Stimulated activated naive B cell treated with anti-CD40 and anti-IgM and Interleukin-4, amounts not matched to agents 10 μg/mL and 1 μg/mL and 100 μg/mL, for 72 hours (primary cell): Measurements from ENCODE around the gene DNAJA3.

Experiments used
- ATAC-seq, 2 donors: fragments of 150-1000 bp; cut with Tn5 transposase; replicated peaks; 2 replicates each; pipeline ENCODE4 v1.10.0; 2021; ENCODE audit warnings: moderate library complexity in 1 of 2
- DNase-seq: peaks from one replicate; pipeline ENCODE4 v3.0.0; 2021
- H3K27ac Mint-ChIP-seq: one replicate; pipeline ENCODE4 v1.8.0; 2022; ENCODE audit warnings: mild to moderate bottlenecking, mixed read lengths
- H3K27me3 Mint-ChIP-seq, 2 donors: one replicate each; pipeline ENCODE4 v1.8.0; 2022; ENCODE audit warnings: mixed read lengths in 2 of 2
- H3K36me3 Mint-ChIP-seq, 2 donors: one replicate each; pipeline ENCODE4 v1.8.0; 2022; ENCODE audit warnings: mixed read lengths in 2 of 2, mild to moderate bottlenecking in 1 of 2
- H3K4me1 Mint-ChIP-seq, 2 donors: one replicate each; pipeline ENCODE4 v1.8.0; 2022; ENCODE audit warnings: mixed read lengths in 2 of 2, mild to moderate bottlenecking in 1 of 2
- H3K4me3 Mint-ChIP-seq, 2 donors: one replicate each; pipeline ENCODE4 v1.8.0; 2022; ENCODE audit warnings: mild to moderate bottlenecking in 2 of 2, mixed read lengths in 2 of 2, moderate library complexity in 1 of 2
- H3K9me3 Mint-ChIP-seq, 2 donors: one replicate each; pipeline ENCODE4 v1.8.0; 2022; ENCODE audit warnings: mixed read lengths in 2 of 2, mild to moderate bottlenecking in 1 of 2

DNAJA3 gene

GRCh38 chr16:4455081-4455480, 29.4 kb downstream of the DNAJA3 start:
- peaks cover 33 to 58% of the 10 kb centered on the region in 2 donors for H3K36me3 Mint-ChIP-seq
- no peaks in the 10 kb centered on the region for H3K27me3 Mint-ChIP-seq
- H3K4me3 Mint-ChIP-seq = no peak overlapping the region
- H3K27ac Mint-ChIP-seq = no peak overlapping the region
- ATAC-seq (no peak), DNase-seq (no peak)
- no peaks in the 10 kb centered on the region for H3K9me3 Mint-ChIP-seq
- H3K4me1 Mint-ChIP-seq = peaks cover 5 to 7% of the 10 kb centered on the region in 2 donors

GRCh38 chr16:4455951-4456350, 30.3 kb downstream of the DNAJA3 start:
- Mint-ChIP-seq H3K9me3 (no peaks in the 10 kb centered on the region), H3K4me3 (no peak overlapping the region), H3K27me3 (no peaks in the 10 kb centered on the region), H3K27ac (peak overlapping the region; percentile 14), H3K4me1 (peaks cover 7% of the 10 kb centered on the region in 2 donors), H3K36me3 (peaks cover 33 to 54% of the 10 kb centered on the region in 2 donors)
- ATAC-seq = no peak
- no peak for DNase-seq

- Mint-ChIP-seq H3K27me3 (no peaks in the 10 kb centered on the region), H3K4me3 (no peak overlapping the region), H3K9me3 (no peaks in the 10 kb centered on the region), H3K36me3 (peaks cover 32 to 47% of the 10 kb centered on the region in 2 donors), H3K4me1 (peaks cover 7 to 8% of the 10 kb centered on the region in 2 donors), H3K27ac (no peak overlapping the region)
- no peak for ATAC-seq
- no peak for DNase-seq
Measured at GRCh38 chr16:4460936-4461249, 35.2 kb downstream of the DNAJA3 start.

- DNase-seq = no peak
- Mint-ChIP-seq H3K36me3 (peaks cover 33 to 50% of the 10 kb centered on the region in 2 donors), H3K27me3 (no peaks in the 10 kb centered on the region), H3K9me3 (no peaks in the 10 kb centered on the region), H3K27ac (peak overlapping the region; percentile 20), H3K4me3 (no peak overlapping the region), H3K4me1 (peaks cover 5% of the 10 kb centered on the region in 2 donors)
- peak in 1 of 2 donors; percentile 31 for ATAC-seq
Measured at GRCh38 chr16:4461250-4462085, 35.8 kb downstream of the DNAJA3 start.

GRCh38 chr16:4463522-4464163, 38.0 kb downstream of the DNAJA3 start:
- H3K36me3 Mint-ChIP-seq = peaks cover 38 to 53% of the 10 kb centered on the region in 2 donors
- H3K27me3 Mint-ChIP-seq = no peaks in the 10 kb centered on the region
- H3K9me3 Mint-ChIP-seq = no peaks in the 10 kb centered on the region
- H3K4me1 Mint-ChIP-seq = peaks cover 3 to 5% of the 10 kb centered on the region in 2 donors
- ATAC-seq (no peak), DNase-seq (no peak)
- peak overlapping the region; percentile 57 for H3K27ac Mint-ChIP-seq
- H3K4me3 Mint-ChIP-seq = no peak overlapping the region

- H3K4me3 Mint-ChIP-seq = no peak overlapping the region
Measured at GRCh38 chr16:4465977-4466779, 40.5 kb downstream of the DNAJA3 start.

GRCh38 chr16:4467916-4468315, 42.2 kb downstream of the DNAJA3 start:
- Mint-ChIP-seq H3K9me3 (no peaks in the 10 kb centered on the region), H3K4me1 (peaks cover under 1 to 2% of the 10 kb centered on the region in 2 donors), H3K4me3 (no peak overlapping the region), H3K27ac (no peak overlapping the region), H3K36me3 (peaks cover 26 to 38% of the 10 kb centered on the region in 2 donors), H3K27me3 (no peaks in the 10 kb centered on the region)
- ATAC-seq = no peak
- no peak for DNase-seq

More at GRCh38 chr16:4465977-4466779, 40.5 kb downstream of the DNAJA3 start:
- Mint-ChIP-seq H3K9me3 (no peaks in the 10 kb centered on the region), H3K4me1 (peaks cover 0 to under 1% of the 10 kb centered on the region in 2 donors), H3K27ac (no peak overlapping the region), H3K27me3 (no peaks in the 10 kb centered on the region), H3K36me3 (peaks cover 27 to 39% of the 10 kb centered on the region in 2 donors)
- ATAC-seq (no peak), DNase-seq (no peak)

- H3K9me3 Mint-ChIP-seq = no peaks in the 10 kb centered on the region
- H3K27ac Mint-ChIP-seq = no peak overlapping the region
- no peak overlapping the region for H3K4me3 Mint-ChIP-seq
- no peak for DNase-seq
- peaks cover 24 to 31% of the 10 kb centered on the region in 2 donors for H3K36me3 Mint-ChIP-seq
- no peak for ATAC-seq
- peaks cover 3 to 5% of the 10 kb centered on the region in 2 donors for H3K4me1 Mint-ChIP-seq
- H3K27me3 Mint-ChIP-seq = no peaks in the 10 kb centered on the region
Measured at GRCh38 chr16:4468972-4469371, 43.3 kb downstream of the DNAJA3 start.

GRCh38 chr16:4471869-4472268, 46.2 kb downstream of the DNAJA3 start:
- no peak overlapping the region for H3K4me3 Mint-ChIP-seq
- H3K27me3 Mint-ChIP-seq = no peaks in the 10 kb centered on the region
- DNase-seq (no peak), ATAC-seq (no peak)
- peaks cover 9 to 17% of the 10 kb centered on the region in 2 donors for H3K4me1 Mint-ChIP-seq
- no peaks in the 10 kb centered on the region for H3K9me3 Mint-ChIP-seq
- peaks cover 10 to 16% of the 10 kb centered on the region in 2 donors for H3K36me3 Mint-ChIP-seq
- no peak overlapping the region for H3K27ac Mint-ChIP-seq

GRCh38 chr16:4472880-4473279, 47.2 kb downstream of the DNAJA3 start:
- Mint-ChIP-seq H3K27ac (peak overlapping the region; percentile 67), H3K4me1 (peaks cover 10 to 27% of the 10 kb centered on the region in 2 donors), H3K36me3 (peaks cover 7 to 13% of the 10 kb centered on the region in 2 donors), H3K27me3 (no peaks in the 10 kb centered on the region), H3K9me3 (no peaks in the 10 kb centered on the region), H3K4me3 (no peak overlapping the region)
- no peak for DNase-seq
- ATAC-seq = no peak

- ATAC-seq (peak; percentile 53 to 60), DNase-seq (peak; percentile 85)
- Mint-ChIP-seq H3K27ac (peak within 1 kb of the TSS; percentile 94), H3K4me3 (peak within 1 kb of the TSS; percentile 82 to 86), H3K27me3 (no peaks in the 10 kb centered on the region), H3K36me3 (peaks cover 0 to 6% of the 10 kb centered on the region in 2 donors), H3K9me3 (no peaks in the 10 kb centered on the region), H3K4me1 (peaks cover 14 to 37% of the 10 kb centered on the region in 2 donors)
Measured at GRCh38 chr16:4474192-4474961, 48.7 kb downstream of the DNAJA3 start, which contains the start of gene NMRAL1. NMRAL1 (minus strand) TSS chr16:4474625; CDS start chr16:4474132, 493 bp downstream.

- Mint-ChIP-seq H3K4me1 (peaks cover 14 to 38% of the 10 kb centered on the region in 2 donors), H3K9me3 (no peaks in the 10 kb centered on the region), H3K27me3 (no peaks in the 10 kb centered on the region), H3K36me3 (peaks cover 0 to 6% of the 10 kb centered on the region in 2 donors), H3K27ac (peak within 1 kb of the TSS; percentile 83), H3K4me3 (peak within 1 kb of the TSS; percentile 87 to 92)
- peak; percentile 92 to 94 for ATAC-seq
- DNase-seq = peak; percentile 97
Measured at GRCh38 chr16:4475880-4476788, 50.5 kb downstream of the DNAJA3 start, which contains the start of gene HMOX2. HMOX2 (plus strand) TSS chr16:4476398; CDS start chr16:4505525, 29,127 bp downstream.

- H3K4me1 Mint-ChIP-seq = peaks cover 18 to 48% of the 10 kb centered on the region in 2 donors
- H3K27ac Mint-ChIP-seq = no peak overlapping the region
- H3K9me3 Mint-ChIP-seq = no peaks in the 10 kb centered on the region
- no peaks in the 10 kb centered on the region for H3K27me3 Mint-ChIP-seq
- H3K4me3 Mint-ChIP-seq = peak overlapping the region; percentile 73 to 92
- H3K36me3 Mint-ChIP-seq = peaks cover 2 to 9% of the 10 kb centered on the region in 2 donors
- DNase-seq (no peak), ATAC-seq (no peak)
Measured at GRCh38 chr16:4477966-4478365, 52.3 kb downstream of the DNAJA3 start.
